ENCODE measurements around the gene TMEM127.

Gene TMEM127

DNA sequence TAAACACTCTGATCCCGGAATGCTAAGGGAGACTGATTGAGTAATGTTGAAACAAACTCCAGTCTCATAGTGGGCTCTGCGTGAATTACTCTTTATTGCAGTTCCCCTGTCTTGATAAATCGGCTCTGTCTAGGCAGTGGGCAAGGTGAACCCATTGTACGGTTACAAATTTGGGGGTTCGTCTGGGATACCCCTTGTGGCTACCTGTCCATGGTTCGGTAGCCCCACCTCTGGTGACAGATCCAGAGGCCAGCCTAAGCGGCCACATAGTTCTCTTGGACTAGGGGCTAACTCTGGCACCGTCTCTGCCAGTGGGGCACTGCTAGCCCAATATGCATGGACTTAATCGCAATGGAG is 56.1 kb downstream of the TMEM127 start:
- TF ChIP-seq GATA1 (IDR thresholded peaks at IDR 0.05; ENCODE audit: low read depth, low read length) (no peak), POLR2A (IDR thresholded peaks at IDR 0.05; ENCODE audit: low read length) (no peak)
- no peak for DNase-seq

DNA sequence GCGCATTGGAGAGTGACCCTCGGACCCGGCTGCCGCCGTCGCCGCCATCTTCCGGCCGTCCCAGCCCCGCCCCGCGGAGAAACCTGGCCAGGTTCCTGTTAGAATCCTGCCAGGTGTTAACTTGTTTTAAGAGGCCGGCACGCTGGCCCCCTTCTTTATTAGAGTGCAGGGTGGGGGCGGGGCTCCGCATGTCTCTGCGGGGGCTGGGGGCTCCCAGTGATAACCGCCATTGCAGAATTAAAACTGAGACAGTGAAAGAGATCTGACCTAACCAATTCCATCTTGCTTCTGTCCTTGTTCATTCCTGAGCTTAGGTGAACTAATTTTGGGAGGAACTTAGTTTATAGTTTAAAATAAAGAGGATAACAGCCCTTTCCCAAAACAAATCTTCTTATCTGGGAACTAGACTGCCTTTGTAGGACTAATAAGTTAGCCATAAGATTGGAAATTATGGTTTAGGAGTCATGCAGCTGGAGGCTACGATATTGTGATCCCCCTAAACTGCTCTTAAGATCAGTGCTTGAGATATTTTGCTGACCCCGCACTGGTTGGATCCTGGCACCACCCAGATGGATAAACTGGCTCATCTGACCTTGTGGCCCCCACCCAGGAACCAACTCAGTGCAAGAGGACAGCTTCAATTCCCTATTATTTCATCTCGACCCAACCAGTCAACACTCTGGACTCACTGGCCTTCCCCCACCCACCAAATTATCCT is 56.6 kb downstream of the TMEM127 start:
- TF ChIP-seq GATA1 (IDR thresholded peaks at IDR 0.05; ENCODE audit: low read depth, low read length) (no peak), POLR2A (IDR thresholded peaks at IDR 0.05; ENCODE audit: low read length) (no peak)
- peak; percentile 57 for DNase-seq

DNA sequence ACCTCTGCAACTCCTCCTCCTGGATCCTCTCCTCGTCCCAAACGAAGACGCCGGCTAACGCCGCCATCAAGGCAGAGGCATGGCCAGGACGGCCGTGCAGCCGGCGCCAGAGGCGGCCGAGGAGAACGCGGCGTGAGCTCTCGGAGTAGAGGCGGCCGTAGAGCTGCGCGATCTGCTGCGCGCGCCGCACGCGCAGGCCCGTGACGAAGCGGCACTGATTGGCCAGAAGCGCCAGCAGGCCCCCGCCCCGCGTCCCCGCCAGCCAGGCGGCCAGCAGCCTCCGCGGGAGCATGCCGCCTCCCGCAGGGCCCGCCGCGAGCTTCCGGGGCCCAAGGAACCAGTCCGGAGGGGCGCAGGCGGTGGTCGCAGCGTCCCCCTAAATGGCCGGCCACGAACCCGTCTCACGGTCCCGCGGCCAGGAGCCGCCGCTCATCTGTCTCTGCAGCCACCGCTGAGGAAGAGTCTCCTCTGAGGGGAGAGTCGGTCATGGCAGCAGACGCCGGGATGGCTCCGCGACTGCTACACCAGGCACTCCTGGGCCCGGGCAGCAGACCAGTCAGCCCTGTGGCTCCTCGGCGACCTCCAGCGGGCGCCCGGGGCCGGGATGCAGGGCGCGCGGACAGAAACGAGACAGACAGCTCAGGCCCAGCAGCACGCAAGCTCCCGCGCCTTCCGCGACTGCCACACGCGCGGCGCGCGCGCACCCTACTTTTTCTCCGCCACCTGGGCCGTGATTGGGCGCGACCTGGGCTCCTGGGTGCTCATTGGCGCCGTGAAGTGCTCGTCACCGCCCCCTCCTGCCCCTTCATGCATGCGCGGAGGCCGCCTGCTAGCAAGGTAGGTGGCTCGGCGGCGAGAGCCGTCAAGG is 57.4 kb downstream of the TMEM127 start, which contains the start of gene STARD7:
Gene STARD7 (minus strand): TSS at position 685 of the 868 bp plus-strand sequence. CDS start 393 bp downstream, at position 292.
- TF ChIP-seq GATA1 (IDR thresholded peaks at IDR 0.05; ENCODE audit: low read depth, low read length) (no peak), POLR2A (IDR thresholded peaks at IDR 0.05; ENCODE audit: low read length) (peak; percentile 97)
- peak; percentile 99 for DNase-seq

DNA sequence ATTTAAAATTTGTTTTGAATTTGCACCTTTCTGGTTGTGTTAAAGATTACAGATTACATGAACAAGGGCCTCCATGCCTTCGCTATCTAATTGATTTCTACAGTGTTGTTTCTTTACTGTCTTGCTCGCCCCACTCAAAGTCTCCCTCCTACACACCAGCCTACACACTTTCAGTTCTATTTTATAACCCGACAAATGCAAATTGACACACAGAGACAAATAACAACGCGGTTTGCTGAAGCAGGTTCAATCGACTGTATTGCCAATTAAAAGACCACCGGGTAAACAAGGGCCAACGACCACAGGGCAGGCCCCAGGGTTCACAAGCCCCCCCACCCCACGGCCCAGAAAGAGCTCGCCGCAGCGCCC is 58.0 kb downstream of the TMEM127 start:
- no peak for TF ChIP-seq GATA1 (IDR thresholded peaks at IDR 0.05; ENCODE audit: low read depth, low read length)
- DNase-seq, result peak in 1 of 2 experiments; percentile 59

DNA sequence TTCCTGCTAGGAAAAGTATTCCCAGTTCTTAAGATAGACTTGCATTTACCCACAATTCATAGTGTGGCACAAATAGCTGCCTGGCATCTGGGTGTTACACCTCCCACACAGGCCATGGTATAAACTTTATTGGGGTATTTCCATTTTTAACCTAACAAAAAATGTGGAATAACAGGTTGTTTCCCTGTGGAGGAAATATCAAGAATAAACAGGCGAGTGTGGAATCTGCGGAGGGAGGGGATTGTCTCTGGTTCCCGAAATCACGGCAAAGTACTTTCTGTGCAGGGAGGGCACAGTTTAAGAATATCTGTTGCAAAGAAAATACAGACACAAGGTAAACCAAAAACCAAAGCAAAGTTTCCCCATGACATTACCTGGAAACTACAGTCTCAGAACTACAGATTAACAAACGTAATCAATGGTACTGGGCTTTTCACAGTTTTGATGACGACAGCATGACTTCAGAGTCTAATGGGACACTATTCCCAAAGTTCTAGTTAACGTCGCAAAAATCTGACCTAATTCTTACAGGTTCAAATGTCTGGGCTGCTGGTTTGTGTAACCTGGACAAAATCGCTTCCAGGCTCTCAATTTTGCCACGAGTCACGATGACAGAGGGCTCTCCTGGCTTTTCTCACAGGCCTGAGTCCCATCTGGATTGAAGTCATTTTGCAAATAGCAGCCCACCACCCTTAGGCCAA is 58.6 kb downstream of the TMEM127 start:
- peak; percentile 58 to 76 for DNase-seq
- TF ChIP-seq POLR2A (IDR thresholded peaks at IDR 0.05; ENCODE audit: low read length) (no peak), GATA1 (IDR thresholded peaks at IDR 0.05; ENCODE audit: low read depth, low read length) (no peak)

DNA sequence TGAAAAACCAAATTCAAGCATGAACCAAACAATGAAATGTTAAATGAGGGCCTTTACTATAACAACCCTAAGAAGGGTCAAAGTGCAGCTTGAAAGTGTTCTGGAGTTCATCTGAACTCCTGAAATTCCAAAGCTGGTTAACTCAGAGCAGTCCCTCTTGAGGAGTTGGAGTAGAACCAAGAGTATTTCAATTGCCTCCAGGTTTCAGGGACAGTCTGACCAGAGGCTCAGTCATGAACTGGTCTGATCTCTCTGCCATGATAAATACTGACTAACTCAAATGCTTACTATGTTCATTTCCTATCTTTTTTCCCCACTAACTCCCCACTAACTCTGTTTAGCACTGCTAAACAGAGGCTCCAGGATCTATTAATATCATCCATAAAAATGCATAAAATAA is 59.9 kb downstream of the TMEM127 start:
- TF ChIP-seq GATA1 (IDR thresholded peaks at IDR 0.05; ENCODE audit: low read depth, low read length), result no peak
- no peak for TF ChIP-seq POLR2A (IDR thresholded peaks at IDR 0.05; ENCODE audit: low read length)
- DNase-seq, result peak; percentile 19 to 46

DNA sequence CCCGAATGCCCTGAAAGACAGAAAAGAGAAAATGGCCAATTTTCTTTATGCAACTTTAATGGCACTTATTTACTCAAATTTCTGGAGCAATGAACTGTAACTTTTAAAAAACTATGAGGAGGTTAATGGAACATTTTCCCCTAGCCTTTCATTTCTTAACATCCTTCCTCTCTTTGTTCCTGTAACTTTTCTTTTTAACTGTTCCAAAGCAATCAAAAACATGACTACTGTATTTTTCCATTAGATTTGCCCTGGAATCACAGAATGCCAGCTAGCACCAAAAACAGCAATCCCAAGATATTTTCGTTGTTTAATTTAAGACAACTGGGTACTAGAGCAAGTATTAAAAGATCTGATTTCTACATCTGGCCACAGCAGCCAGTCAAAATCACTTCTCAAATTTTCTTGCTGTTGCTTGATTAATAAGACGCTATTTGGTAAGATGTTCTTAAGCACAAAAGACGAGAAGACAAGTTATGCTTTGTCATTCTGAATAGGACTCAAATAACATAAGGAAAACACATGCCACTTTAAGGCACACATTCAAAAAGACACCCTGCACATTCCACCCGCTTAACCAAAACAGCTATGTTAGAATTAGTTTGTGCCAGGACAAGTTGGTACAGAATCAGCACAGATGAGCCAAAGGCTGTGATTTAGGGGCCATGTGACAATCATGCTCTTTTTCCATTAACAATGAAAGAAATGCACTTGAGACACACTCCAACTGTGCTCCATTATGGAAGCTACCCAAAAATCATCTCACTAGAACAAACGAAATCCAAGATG is 60.8 kb downstream of the TMEM127 start:
- TF ChIP-seq GATA1 (IDR thresholded peaks at IDR 0.05; ENCODE audit: low read depth, low read length) (no peak), POLR2A (IDR thresholded peaks at IDR 0.05; ENCODE audit: low read length) (no peak)
- DNase-seq, result no peak

DNA sequence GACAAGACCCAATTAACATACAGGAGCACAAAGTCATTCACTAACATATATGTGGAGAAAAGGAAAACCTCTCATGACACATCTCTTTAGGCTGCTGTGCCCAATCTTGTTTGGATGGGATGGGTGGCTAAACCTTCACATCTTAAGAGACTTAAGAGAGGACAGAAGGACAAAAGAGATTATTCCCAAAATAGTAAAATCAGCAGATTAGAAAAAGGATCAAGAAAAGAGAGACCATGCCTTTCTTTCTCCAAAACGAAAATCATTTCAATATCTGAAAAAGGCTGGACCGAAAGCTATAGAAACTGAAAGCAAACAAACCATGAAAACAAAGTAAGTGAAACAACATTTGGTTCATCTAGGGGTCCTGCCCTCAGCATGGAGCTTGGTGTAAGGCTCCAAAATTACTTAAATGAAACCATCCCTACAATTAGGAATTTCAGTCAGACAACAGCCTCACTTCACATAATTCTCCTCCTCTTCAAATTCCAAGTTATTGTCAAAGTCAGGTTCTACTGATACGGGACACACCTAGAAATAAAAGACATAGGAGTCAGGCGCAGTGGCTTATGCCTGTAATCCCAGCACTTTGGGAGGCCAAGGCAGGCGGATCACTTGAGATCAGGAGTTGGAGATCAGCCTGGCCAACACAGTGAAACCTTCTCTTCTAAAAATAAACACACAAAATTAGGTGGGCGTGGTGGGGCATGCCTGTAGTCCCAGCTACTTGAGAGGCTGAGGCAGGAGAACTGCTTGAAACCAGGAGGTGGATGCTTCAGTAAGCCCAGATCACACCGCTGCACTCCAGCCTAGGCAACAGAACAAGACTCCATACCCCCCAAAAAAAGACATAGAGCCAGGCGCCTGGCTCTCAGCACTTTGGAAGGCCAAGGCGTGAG is 62.4 kb downstream of the TMEM127 start:
- no peak for TF ChIP-seq GATA1 (IDR thresholded peaks at IDR 0.05; ENCODE audit: low read depth, low read length)
- TF ChIP-seq POLR2A (IDR thresholded peaks at IDR 0.05; ENCODE audit: low read length), result no peak
- DNase-seq, result no peak

DNA sequence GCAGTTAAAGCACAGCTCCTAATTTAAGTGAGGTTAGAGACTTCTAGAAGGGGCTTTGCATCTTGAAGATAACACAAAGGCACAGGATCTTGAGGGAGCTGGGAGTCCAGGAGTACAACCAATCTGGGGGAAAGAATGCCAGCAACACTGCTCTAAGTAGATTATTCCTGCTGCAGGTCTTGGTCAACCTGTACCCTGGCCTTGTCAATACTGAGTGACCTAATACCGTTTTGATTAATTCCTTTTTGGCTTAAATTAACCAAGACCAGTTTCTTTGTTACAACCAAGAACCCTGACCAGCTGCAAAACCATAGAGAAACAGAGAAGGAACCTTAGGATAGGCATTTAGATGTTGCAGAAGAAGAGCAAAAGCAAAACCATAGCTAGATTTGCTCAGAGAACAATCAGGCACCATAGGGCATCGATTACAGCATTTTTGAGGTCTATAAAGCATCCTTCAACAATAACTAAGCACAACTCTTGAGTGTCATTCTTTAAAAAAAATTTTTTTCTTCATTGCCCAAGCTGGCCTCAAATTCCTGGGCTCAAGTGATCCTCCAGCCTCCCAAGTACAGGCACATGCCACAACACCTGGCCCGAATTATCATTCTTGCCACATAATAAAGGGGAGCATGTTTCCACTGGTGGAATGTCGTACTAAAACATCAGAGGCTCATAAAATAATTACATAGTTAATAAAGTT is 63.5 kb downstream of the TMEM127 start:
- DNase-seq, result no peak
- no peak for TF ChIP-seq GATA1 (IDR thresholded peaks at IDR 0.05; ENCODE audit: low read depth, low read length)

DNA sequence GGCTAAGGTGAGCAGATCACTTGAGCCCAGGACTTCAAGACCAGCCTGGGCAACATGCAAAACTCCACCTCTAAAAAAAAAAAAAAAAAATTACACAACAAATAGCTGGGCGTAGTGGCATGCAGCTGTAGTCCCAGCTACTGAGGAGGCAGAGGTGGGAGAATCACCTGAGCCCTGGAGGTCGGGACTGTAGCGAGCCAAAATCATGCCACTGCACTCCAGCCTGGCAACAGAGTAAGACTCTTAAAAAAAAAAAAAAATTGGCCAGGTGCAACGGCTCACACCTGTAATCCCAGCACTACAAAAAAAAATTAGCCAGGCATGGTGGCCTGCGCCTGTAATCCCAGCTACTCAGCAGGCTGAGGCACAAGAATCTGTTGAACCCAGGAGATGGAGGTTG is 64.5 kb downstream of the TMEM127 start:
- DNase-seq, result no peak
- TF ChIP-seq POLR2A (IDR thresholded peaks at IDR 0.05; ENCODE audit: low read length), result no peak
- TF ChIP-seq GATA1 (IDR thresholded peaks at IDR 0.05; ENCODE audit: low read depth, low read length), result no peak

DNA sequence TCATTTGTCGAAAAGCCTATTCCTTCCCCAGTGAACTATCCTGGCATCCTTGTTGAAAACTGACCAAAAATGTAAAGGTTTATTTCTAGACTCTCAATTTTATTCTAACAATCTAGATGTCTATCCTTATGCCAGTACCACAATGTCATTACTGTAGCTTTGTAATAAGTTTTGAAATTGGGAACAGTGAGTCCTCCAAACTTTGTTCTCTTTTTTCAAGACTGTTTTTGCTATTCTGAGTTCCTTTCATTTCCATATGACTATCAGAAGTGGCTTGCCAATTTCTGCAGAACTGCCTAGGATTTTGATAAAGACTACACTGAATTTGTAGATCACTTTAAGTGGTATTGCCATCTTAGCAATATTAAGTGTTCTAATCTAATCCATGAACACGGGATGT is 66.9 kb downstream of the TMEM127 start:
- no peak for DNase-seq
- no peak for TF ChIP-seq POLR2A (IDR thresholded peaks at IDR 0.05; ENCODE audit: low read length)
- TF ChIP-seq GATA1 (IDR thresholded peaks at IDR 0.05; ENCODE audit: low read depth, low read length), result no peak

All from erythroblast (primary cell).